GM06990 (cell line): ENCODE results near the gene SUMO3.

ENCODE experiments used
- DNase-seq: peaks from one replicate; pipeline ENCODE4 v3.0.0-alpha.2; 2011; ENCODE audit not compliant: insufficient read length; ENCODE audit errors: extremely low read depth
- H3K27me3 ChIP-seq: replicated peaks from 2 replicates; pipeline ENCODE4 v1.6.0; 2011; ENCODE audit warnings: low read length; ENCODE audit not compliant: control insufficient read depth, insufficient read depth
- H3K36me3 ChIP-seq: 2 replicates; pipeline ENCODE4 v1.5.1; 2011; ENCODE audit warnings: low read length; ENCODE audit not compliant: control insufficient read depth, insufficient read depth
- H3K4me3 ChIP-seq: replicated peaks from 2 replicates; pipeline ENCODE4 v1.5.1; 2011; ENCODE audit warnings: low read depth, mild to moderate bottlenecking, control low read depth, low read length
- TF ChIP-seq, protein P1 (sequence below): IDR thresholded peaks from 2 replicates; pipeline ENCODE4 v1.5.1; 2011; ENCODE audit warnings: low read length, control low read depth, mild to moderate bottlenecking, inconsistent platforms; ENCODE audit not compliant: insufficient read depth, poor library complexity, severe bottlenecking

Gene SUMO3

GRCh38 chr21:44790368-44790767 is 27.5 kb downstream of the SUMO3 start:
- Histone ChIP-seq H3K27me3 (no peaks in the 10 kb centered on the region), H3K36me3 (peaks cover 2% of the 10 kb centered on the region), H3K4me3 (no peak overlapping the region)
- DNase-seq = no peak
- TF ChIP-seq, protein P1, sequence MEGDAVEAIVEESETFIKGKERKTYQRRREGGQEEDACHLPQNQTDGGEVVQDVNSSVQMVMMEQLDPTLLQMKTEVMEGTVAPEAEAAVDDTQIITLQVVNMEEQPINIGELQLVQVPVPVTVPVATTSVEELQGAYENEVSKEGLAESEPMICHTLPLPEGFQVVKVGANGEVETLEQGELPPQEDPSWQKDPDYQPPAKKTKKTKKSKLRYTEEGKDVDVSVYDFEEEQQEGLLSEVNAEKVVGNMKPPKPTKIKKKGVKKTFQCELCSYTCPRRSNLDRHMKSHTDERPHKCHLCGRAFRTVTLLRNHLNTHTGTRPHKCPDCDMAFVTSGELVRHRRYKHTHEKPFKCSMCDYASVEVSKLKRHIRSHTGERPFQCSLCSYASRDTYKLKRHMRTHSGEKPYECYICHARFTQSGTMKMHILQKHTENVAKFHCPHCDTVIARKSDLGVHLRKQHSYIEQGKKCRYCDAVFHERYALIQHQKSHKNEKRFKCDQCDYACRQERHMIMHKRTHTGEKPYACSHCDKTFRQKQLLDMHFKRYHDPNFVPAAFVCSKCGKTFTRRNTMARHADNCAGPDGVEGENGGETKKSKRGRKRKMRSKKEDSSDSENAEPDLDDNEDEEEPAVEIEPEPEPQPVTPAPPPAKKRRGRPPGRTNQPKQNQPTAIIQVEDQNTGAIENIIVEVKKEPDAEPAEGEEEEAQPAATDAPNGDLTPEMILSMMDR = no peak

GRCh38 chr21:44789880-44790279 is 28.0 kb downstream of the SUMO3 start:
- Histone ChIP-seq H3K27me3 (no peaks in the 10 kb centered on the region), H3K36me3 (peaks cover 2% of the 10 kb centered on the region), H3K4me3 (no peak overlapping the region)
- TF ChIP-seq, protein P1 = no peak
- DNase-seq = no peak

- H3K27me3 ChIP-seq = no peaks in the 10 kb centered on the region
- peaks cover 3% of the 10 kb centered on the region for H3K36me3 ChIP-seq
- TF ChIP-seq, protein P1 = no peak
- no peak for DNase-seq
- H3K4me3 ChIP-seq = no peak overlapping the region
Measured at GRCh38 chr21:44785620-44786335, 32.1 kb downstream of the SUMO3 start.

GRCh38 chr21:44784810-44785209 is 33.1 kb downstream of the SUMO3 start:
- TF ChIP-seq, protein P1 = no peak
- peaks cover 5% of the 10 kb centered on the region for H3K36me3 ChIP-seq

GRCh38 chr21:44783020-44783696 is 34.7 kb downstream of the SUMO3 start:
- no peak for DNase-seq
- no peak overlapping the region for H3K4me3 ChIP-seq
- TF ChIP-seq, protein P1 = no peak
- H3K36me3 ChIP-seq = peaks cover 8% of the 10 kb centered on the region
- no peaks in the 10 kb centered on the region for H3K27me3 ChIP-seq

More at GRCh38 chr21:44784810-44785209, 33.1 kb downstream of the SUMO3 start:
- DNase-seq = no peak
- H3K27me3 ChIP-seq = no peaks in the 10 kb centered on the region
- H3K4me3 ChIP-seq = no peak overlapping the region
